ENCODE results near the gene TMEM205.

GRCh38 chr19:11384778-11385129 is 38.7 kb upstream of the TMEM205 start:
- TF ChIP-seq EZH2 (IDR thresholded peaks at IDR 0.05; ENCODE audit: borderline replicate concordance, low read depth, low read length, severe bottlenecking): no peak
- TF ChIP-seq CTCF (IDR thresholded peaks at IDR 0.05; ENCODE audit: borderline replicate concordance, extremely low read depth, low read length, poor library complexity, severe bottlenecking): no peak
